GM19452 (cell line): ENCODE measurements around the gene OTOF.

ENCODE experiments used
- ATAC-seq: cut with Tn5 transposase; IDR thresholded peaks from one replicate; pipeline ENCODE4 v1.9.1; 2021; ENCODE audit not compliant: unreplicated experiment

Gene OTOF

DNA sequence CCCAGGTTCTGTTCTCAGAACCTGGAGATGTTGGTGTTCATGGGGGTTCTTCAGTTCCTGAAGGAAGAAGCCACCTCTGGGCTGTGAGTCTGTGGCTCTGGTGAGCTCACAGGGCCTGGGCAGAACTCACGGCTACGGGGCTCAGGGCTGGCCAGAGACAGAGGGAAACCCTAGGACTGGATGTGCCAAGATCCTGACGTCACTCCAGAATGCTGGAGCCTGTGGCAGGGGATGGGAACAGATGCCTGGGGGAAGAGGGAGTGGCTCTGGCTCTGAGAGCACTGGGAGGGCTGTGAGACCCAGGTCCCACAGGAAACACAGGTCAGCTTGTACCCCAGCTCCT, at the start of gene OTOF:
Gene OTOF, minus strand, starts transcription at position 214 of the 343 bp plus-strand sequence.
- no peak for ATAC-seq

- ATAC-seq = no peak
Observed at GRCh38 chr2:26526589-26526988, 48.7 kb upstream of the OTOF start.

- no peak for ATAC-seq
Observed at GRCh38 chr2:26526105-26526504, 48.2 kb upstream of the OTOF start.

- ATAC-seq = no peak
Observed at GRCh38 chr2:26523750-26524149, 45.8 kb upstream of the OTOF start.

- no peak for ATAC-seq
Observed at GRCh38 chr2:26522751-26523171, 44.8 kb upstream of the OTOF start.

GRCh38 chr2:26522325-26522724, 44.4 kb upstream of the OTOF start:
- ATAC-seq = no peak

DNA sequence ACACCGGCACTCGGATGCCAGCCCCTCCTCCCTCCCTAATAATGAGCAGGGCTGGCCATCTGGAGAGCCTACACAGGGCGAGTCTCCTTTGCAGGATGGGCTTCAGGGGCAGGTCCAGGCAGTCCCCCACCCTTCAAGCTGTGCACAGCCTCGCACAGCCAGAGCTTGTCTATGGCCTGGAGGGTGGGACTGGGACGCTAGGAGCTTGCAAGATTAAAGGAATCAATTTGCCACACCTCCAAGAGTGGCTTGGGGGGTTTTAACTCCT, 43.9 kb upstream of the OTOF start:
- ATAC-seq = no peak

DNA sequence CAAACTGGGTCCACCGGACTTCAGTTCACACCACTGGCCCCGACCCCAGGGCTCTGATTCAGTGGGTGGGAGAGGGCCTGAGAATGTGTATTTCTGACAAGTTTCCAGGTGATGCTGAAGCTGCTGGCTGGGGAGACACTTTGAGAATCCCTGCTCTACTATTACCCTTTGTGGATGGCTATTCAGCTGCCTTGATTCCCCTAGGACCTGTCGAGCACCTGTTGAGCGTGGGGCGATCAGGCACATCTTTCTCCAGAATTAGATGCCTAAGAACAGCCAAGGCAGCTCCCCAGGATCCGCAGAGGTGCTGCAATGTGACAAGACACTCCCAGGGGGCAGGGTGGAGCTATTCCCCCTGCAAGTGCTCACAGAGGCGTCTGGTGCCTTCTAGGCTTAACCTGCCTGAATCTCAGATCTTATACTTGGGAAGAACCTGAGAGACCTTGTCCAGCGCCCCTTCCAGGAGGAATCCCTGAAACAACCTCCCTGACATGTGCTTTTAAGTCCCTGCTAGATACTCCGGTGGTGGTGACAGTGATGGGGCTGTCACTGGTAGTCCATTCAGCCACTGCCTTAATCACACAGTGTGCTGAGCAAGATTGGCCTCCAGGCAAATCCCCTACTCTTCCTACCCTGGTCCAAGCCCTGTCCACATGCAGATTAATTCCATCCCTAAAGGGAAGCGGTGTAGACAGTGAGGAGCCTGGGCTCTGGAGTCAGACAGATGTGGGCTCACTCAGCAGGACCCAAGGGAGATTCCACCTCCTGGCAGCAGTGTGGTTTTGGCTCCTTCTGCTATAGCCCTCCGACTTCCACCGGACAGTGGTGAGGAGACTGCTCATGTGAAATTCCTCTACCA, 43.4 kb upstream of the OTOF start:
- no peak for ATAC-seq

GRCh38 chr2:26520148-26520449, 42.2 kb upstream of the OTOF start:
- ATAC-seq = no peak

- ATAC-seq = no peak
Observed at GRCh38 chr2:26519396-26520147, 41.6 kb upstream of the OTOF start.

DNA sequence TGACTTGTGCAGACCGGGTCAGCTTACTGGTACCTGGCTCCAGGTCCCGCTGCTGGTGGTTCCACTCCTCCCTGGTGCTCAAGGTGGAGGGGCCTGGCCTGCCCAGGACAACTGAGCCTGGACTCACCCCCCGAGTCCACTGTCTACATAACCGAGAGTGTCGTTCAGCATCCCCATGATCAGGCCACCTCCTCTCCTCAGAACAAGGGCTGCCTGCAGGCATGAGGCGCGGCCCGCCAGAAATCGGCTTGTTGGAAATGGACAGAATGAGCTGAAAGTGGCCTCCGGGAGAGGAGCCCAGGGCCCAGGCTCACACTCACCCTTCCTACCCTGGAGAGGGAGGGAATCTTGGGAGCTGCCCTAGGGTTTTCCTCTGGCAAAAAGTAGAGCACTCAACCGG, 38.9 kb upstream of the OTOF start:
- no peak for ATAC-seq

DNA sequence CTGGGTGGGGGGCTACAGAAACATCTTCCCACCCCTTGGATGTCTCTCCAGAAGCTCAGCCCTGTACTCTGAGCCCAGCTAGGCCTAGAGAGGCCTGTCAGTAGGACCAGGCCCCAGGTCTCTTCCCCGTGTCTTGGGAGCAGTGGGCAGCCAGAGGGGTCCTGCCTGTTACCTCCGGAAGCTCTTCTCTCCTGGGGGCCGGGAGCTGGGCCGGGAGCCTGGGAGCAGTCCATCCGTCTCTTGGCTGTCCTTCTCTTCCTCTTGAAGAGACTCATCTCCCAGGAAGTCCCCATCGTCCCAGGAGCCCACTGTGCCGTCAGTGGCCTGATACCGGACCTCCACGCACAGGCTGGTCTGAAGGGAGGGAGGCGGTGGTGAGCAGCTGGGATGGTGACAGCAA, 38.3 kb upstream of the OTOF start:
- no peak for ATAC-seq

DNA sequence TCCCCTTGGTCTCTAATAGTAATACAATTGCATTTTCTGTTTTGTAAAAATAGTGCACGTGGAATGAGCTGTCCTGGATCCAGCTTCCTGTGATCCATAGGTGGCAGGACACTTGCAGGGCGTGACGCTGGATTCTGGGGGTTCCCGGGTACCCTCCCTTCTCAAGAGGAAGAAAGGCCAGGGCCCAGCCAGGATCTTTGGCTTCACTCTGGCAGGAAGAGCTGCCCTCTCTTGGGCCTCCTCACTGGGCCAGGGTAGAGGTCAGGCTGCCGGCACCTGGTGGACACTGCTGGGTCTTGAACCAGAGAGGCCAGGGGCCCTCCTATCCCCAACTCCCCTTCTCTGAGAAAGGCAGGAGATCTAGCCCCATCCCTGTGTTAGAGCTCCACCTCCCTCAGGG, 37.8 kb upstream of the OTOF start:
- no peak for ATAC-seq

DNA sequence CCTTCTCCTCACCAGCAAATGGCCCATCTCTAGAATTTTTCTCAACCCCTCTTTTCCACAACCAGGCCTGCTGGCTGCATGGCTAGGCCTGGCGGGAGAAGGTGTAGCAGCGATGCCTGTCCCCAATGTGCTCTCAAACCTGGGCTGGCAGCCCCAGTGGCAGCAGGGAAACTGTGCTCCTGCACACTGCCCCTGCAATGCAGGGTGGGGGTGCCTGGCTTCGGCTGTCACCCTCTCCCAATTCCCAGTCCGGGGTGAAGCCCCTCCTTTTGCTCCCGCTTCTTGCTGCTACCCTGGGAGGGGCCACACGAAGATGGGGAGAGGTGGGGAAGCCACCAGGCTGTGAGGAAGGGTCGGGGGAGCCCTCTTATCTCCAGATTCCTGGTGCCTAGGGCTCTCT, 36.1 kb upstream of the OTOF start:
- ATAC-seq = no peak

DNA sequence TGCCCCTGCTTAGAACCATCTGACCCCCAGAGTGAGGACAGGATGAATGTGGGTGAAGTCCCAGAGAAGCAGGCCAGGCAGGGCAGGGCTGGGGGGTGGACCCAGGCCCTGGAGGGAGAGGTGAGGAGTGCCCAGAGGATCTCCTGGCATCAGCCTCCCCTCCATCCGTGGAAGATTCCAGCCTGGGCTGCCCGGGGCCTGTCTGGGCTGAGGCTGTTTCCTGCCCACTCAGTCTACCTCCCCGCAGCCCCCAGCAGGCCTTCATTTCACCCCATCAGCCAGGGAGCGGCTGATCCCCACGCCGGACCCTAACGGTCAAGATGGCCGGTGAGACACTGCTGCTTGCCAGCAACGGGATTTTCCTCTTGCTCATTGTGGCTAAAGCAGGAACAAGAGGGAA, 35.3 kb upstream of the OTOF start:
- ATAC-seq = no peak

DNA sequence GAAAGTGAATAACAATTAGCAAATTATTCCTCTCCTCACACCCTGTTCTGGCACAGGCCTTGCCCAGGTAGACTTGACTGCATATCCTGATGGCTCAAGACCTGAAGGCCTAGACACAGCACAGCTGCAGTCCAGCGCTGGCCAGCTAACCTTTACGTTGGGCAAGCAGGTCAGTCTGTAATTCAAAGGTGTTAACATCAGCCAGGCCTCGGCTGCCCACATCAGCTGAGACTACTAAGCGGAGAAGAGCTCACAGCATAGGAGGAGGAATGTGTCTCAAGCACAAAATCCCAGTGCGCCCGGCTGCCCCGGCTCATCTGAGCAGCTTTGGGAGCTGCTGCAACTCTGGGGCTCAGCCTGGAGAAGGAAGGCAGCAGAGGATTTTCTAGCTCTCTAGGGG, 33.5 kb upstream of the OTOF start:
- no peak for ATAC-seq

DNA sequence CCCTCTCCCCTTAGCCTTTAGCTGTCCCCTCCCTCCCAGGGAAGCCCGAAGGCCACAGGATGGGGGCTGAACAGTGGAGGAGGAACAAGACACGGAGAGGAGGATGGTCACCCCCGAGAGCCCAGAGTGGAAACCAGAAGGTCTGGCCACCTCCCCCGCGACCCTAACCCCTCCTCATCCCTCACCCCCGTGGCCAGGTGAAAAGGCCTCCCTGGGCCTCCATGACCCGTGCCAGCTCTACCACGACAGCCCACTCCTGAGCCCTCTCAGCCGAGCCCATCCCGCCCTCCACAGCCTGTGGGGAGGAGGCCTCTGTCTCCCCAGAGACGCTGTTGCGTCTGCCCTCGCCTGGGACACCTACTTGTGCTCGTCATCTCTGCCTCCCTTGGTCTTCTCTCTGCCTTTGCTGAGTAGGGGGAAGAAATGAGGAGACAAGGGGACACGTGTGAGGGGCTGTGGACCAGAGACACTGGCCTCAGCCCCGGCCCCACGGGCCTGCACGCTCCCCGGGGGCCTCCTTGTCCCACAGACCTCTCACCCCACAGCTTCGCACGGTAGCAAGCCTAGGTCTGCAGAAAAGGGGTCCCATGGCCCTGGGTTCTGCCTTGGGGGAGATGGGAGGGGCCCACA, 32.5 kb upstream of the OTOF start:
- ATAC-seq = no peak

GRCh38 chr2:26509141-26509540, 31.2 kb upstream of the OTOF start:
- no peak for ATAC-seq

- no peak for ATAC-seq
Observed at GRCh38 chr2:26507932-26508331, 30.0 kb upstream of the OTOF start.

GRCh38 chr2:26507088-26507487, 29.2 kb upstream of the OTOF start:
- ATAC-seq = no peak

GRCh38 chr2:26506279-26506678, 28.4 kb upstream of the OTOF start:
- no peak for ATAC-seq

DNA sequence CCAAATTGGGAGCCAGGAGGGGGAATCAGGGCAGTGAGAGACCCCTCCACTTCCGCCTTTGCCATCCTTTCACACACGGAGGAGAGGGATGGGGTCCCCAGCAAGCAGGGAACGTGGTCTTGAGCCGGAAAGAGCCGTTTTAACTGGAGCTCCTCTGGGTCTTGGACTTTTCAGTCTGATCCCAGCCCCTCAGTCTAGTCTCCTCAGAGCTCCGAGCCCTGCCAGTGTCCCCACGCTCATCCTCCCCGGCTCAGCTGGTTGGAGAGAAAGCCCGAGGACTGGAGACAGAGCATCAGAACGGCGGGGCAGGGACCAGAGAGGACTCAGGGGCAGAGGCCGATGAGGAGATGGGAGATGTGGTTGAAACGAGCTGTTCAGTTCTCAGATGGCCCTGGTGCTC, 26.1 kb upstream of the OTOF start:
- no peak for ATAC-seq
